Fibroblast of lung (primary cell): ENCODE results near the gene SGO2.

ENCODE experiments used
- EZH2 ChIP-seq: IDR thresholded peaks from 2 replicates; pipeline ENCODE4 v1.5.1; 2012; ENCODE audit warnings: low read length, control low read depth, mild to moderate bottlenecking; ENCODE audit errors: missing control alignments
- TF ChIP-seq, protein P1 (sequence below), 2 donors: IDR thresholded peaks in 1 of 2; conservative IDR thresholded peaks in 1 of 2; 1 replicate in 1 of 2; 2 replicates in 1 of 2; pipeline ENCODE4 v1.5.1; 2011 to 2012; ENCODE audit warnings: low read length in 2 of 2, control low read depth in 1 of 2, inconsistent platforms in 1 of 2, low read depth in 1 of 2, mild to moderate bottlenecking in 1 of 2

DNA sequence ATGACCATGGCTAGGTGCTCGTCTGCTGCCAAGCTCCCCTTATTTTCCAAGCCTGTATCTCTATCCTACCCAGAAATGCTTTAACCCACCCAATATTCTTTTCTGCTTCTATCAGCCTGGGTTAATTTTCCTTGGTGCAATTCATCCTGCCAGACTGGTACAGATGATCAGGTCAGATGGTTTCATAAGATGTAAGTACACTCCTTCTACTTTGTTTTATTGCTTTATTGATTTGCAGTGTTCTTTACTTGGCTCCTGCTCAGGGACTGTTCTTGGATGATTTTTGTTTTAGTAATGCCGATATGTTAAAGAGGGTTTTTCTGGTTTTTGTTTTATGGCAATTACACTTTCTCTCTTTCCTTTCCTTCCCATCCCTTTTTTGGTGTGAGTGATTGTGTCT is 2.4 kb upstream of the SGO2 start:
- TF ChIP-seq, protein P1, sequence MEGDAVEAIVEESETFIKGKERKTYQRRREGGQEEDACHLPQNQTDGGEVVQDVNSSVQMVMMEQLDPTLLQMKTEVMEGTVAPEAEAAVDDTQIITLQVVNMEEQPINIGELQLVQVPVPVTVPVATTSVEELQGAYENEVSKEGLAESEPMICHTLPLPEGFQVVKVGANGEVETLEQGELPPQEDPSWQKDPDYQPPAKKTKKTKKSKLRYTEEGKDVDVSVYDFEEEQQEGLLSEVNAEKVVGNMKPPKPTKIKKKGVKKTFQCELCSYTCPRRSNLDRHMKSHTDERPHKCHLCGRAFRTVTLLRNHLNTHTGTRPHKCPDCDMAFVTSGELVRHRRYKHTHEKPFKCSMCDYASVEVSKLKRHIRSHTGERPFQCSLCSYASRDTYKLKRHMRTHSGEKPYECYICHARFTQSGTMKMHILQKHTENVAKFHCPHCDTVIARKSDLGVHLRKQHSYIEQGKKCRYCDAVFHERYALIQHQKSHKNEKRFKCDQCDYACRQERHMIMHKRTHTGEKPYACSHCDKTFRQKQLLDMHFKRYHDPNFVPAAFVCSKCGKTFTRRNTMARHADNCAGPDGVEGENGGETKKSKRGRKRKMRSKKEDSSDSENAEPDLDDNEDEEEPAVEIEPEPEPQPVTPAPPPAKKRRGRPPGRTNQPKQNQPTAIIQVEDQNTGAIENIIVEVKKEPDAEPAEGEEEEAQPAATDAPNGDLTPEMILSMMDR (conservative IDR thresholded peaks at IDR 0.05 in 1 of 2, IDR thresholded peaks at IDR 0.05 in 1 of 2; ENCODE audit: low read depth in 1 of 2, low read length in 2 of 2) = no peak
- no peak for TF ChIP-seq EZH2
